EH (cell line): ENCODE results near the gene PPAN.

ENCODE experiments used
- DNase-seq: peaks from one replicate; pipeline ENCODE4 v3.0.0-alpha.2; 2015; ENCODE audit warnings: low read depth

Gene PPAN

GRCh38 chr19:10113964-10114650 is 7.9 kb downstream of the PPAN start:
- DNase-seq: no peak

DNA sequence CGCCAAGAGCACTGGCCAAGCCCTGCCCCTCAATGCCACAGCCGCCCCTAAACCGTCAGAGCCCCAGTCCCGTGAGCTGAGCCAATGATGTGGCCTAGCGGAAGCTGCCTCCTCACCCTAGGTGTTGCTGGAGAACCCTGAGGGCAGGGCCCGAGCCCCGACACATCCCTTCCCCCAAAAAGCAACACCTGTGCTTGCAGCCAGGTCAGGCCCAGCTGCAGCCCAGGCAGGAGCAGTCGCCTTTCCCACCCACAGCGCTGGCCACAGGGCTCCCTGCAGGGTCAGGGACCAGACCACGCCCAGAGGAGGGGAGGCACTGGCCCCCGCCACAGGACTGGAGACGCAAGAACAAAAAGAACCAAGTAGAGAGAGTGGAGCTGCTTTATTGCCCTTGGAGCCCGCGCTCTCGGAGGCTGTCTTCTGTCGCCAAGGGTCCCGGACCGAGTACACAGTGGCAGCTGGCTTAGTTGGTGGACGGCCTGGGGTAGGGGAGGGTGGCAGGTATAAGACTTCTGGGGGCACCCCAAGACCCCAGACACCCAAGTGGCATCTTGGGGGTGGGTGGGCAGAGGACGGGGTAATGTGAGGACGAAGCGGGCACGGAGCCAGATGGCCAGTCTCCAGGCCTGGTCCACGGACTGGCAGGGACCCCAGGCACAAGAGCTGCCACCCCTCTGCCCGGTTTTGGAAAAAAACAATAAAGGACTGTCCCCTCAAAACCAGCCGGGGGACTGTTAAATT is 8.7 kb downstream of the PPAN start:
- DNase-seq: no peak

DNA sequence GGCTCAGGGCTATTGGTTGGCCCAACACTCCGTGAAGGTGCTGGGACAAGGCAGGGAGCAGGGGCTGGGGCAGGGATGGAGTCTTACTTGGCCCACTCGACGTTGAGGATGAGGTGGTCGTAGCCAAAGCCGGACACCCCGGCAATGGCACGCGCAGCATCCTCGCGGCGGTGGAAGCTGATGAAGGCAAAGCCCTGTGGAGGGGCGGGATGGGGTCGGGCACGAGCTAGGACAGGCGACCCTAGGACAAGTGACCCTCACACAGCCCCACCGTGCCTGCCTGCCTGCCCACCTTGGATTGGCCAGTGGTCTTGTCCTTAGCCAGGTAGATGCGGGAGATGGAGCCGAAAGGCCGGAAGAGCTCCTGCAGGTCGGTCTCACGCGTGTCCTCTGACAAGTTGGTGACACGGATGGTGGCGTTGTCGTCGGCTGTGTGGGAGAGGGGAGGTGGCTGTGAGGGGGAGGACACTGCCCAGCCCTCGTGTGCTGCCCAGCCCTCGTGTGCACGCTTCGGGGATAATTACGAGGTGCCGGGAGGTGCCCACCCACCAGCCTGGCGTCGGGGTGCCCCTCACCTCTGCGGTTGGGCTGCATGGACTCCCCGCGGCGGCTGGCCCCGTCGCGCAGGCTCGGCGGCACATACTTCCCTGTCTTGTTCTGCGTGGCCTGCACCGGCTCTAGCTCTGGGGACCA is 9.4 kb downstream of the PPAN start:
- no peak for DNase-seq

DNA sequence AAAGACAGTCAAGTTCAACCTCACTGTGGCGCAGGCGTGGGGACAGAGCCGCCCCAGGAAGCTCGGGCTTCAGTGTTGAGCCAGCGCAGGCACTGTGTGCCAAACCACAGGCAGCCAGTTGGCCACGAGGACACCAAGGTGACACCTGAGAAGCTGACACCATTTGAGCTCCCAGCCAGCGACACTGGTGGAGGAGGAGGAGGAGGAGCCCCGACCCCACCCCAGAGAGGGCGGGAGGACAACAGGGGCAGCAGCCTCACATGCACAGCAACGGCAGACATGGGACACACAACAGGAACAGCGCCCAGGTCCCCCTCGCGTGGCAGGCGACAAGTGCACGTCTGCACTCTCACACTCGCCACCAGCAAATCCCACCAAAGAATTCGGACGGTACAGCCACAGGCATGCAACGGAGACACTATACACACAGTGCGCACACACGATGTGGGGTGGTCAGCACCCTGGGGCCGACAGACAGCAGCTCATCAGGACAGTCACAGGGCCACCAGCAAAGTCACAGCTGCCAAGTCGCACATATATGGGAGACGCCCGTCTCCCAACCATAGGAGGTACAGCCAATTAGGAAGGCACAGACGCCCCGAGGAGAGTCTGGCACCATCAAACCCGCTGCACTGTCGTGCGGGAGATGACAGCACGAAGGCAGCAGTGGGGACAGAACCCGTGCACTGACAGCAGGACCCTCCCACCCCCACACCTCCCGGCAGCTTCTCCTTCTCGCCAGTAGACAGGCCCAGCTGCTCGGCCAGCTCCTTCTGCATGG is 10.1 kb downstream of the PPAN start:
- no peak for DNase-seq

DNA sequence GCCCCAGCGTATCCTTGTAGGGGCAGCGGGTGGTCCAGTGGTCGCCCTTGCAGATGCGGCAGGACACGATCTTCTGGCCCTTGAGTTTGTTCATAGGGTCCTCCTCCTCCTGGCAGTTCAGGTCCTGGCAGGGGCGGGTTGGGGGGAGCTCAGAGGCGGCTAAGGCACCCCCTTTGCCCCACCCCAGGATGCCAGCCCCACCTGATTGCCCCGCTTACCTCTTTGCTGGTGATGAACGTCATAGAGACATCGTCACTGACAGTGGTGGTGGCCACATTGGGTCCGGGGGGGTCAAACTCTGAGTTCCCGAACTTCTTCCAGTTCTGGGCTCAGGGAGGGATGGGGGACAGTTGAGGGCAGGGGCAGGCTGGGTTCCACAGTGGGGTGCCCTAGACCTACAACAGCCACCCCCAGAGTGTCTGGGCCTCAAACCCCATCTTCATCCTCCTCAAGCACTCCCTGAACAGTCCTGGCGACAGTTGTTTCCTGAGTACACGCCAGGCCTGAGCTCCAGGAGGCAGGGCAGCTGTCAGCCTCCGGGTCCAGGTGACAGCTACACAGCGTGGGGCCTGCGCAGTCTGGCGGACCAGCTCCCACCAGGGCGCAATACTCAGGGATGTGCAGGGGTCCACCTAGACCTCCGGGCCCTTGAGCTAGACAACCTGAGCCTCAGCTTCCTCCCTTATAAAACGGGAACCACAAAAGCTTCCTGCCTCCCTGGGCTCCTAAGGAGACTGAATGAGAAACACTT is 10.9 kb downstream of the PPAN start:
- no peak for DNase-seq

DNA sequence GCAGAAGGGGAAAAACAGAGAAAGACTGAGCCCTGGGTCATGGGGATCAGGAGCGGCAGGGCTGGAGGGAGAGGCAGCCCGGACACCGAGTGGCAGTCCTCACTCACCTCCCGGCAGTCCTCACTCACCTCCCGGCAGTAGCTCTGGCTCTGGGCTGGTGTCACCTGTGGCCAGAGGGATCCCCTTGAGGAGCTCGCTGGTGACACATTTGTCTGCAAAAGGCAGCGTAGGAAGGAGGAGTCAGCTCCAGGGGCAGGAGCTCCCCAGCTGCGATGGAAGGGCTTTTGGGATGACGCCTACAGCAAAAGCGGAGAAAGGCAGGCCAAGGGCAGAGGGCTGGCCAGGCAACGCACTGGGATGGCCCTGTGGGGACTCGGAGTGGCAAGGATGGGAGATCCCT is 12.8 kb downstream of the PPAN start:
- peak; percentile 19 for DNase-seq

- DNase-seq: peak; percentile 90
Measured at GRCh38 chr19:10120538-10121189, 14.5 kb downstream of the PPAN start.

DNA sequence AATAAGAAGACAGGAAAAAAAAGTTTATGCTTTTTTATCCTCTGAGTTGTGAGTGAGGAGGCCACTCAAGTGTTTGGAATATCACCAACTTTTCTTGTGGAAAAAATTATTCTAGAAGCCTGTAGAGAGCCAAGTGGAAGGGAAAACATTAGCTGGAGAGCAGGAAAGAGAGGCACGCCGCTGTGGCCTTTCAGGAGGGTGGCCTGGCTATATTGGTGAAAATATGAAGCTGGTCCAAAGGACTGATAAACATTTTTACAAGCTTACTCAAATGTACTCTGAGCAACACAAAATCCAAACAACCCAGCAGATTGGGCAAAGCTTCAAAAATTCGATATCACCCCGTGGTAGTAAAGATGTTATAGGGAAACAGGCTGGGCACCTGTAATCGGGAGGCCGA is 15.9 kb downstream of the PPAN start:
- DNase-seq: peak; percentile 77

GRCh38 chr19:10124429-10124828 is 18.3 kb downstream of the PPAN start:
- no peak for DNase-seq

DNA sequence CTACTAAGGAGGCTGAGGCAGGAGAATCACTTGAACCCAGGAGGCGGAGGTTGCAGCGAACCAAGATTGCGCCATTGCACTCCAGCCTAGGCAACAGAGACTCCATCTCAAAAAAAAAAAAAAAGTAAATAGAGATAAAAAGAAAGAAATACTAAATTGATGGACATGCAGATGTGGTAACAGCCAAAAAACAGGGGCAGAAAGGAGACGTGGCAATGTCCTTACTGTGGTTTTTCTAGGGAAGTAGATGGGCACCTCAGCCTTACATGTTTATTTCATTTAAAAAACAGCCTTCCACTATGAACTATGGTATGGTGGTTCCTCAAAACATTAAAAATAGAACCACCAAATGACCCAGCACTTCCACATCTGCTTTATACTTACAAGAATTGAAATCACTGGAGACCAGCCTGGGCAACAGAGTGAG is 20.1 kb downstream of the PPAN start:
- no peak for DNase-seq

DNA sequence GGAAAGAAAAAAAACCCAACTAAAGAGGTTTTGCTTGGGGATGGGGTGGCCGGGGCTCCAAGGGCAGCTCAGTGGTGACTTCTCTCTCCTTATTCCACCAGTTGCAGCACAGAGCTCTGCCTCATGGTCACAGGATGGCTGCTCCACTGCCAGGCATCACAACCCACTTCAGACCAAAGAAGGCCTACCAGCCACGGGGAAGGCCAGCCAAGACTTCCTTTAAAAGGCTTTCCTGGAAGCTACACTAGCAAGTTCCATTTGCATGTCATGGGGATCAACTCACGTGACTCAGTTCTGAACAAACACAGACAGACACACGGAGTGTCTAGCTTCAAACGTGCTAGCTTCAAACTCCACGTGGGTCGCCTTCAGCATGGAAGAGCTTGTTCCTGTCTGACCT is 26.7 kb downstream of the PPAN start:
- DNase-seq: no peak

GRCh38 chr19:10133596-10133995 is 27.4 kb downstream of the PPAN start:
- DNase-seq: no peak

DNA sequence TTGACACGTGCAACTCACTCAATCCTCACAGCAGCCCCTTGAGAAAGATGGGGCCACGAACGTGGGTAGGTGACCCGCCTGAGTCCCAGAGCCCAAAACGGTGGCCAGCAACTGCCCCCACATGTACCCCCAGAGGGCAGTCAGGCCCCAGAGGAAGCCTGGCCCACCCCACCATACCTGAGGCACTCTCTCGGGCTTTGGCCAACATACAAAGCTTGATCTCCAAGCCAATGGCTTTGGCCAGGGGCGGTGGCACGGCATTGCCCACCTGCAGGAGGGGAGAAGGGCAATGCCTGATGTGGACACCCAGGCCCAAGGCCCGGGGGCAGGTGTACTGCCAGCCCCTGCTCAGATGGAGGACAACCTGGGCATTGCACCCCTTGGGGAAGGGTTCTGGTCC is 27.9 kb downstream of the PPAN start:
- DNase-seq: no peak

GRCh38 chr19:10135551-10136334 is 29.6 kb downstream of the PPAN start:
- DNase-seq: no peak

- DNase-seq: no peak
Measured at GRCh38 chr19:10136936-10137335, 30.8 kb downstream of the PPAN start.

GRCh38 chr19:10137751-10138682 is 31.9 kb downstream of the PPAN start:
- DNase-seq: no peak

- no peak for DNase-seq
Measured at GRCh38 chr19:10138879-10139795, 33.0 kb downstream of the PPAN start.

DNA sequence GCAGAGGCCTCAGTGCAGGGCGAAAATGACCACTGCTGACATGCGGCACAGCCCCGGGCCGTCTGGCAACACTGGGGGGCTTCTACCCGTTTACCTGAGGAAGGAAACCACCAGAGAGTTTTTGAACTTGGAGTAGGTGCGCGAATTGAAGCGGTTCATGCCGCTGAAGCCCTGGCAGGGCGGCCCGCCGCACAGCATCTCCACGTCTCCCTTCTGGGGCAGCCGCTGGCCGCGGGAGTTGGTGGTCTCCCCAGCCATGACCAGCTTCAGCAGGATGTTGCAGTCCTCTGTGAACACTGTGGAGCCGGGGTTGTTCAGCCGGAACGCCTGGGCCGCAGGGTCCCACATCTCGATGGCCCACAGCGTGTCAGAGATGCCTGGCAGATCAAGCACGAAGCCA is 33.8 kb downstream of the PPAN start:
- no peak for DNase-seq
